DOHH2 (cell line): ENCODE data around the gene PPFIA4.

Experiments used
- H3F3A ChIP-seq: fragments of 200-600 bp; sonication (generic), shearing (Covaris generic); 2 replicates; pipeline ENCODE4 v1.6.0; 2016; ENCODE audit warnings: antibody characterized with exemption, mild to moderate bottlenecking; ENCODE audit not compliant: control insufficient read depth, insufficient read depth
- H3K27ac ChIP-seq: fragments of 200-600 bp; sonication (generic); 2 replicates; pipeline ENCODE4 v1.5.1; 2014; ENCODE audit warnings: low read depth, mild to moderate bottlenecking, low read length, moderate library complexity
- H3K27me3 ChIP-seq: fragments of 200-600 bp; sonication (generic); 2 replicates; pipeline ENCODE4 v1.6.1; 2014; ENCODE audit warnings: mild to moderate bottlenecking, low read length, mixed read lengths; ENCODE audit not compliant: control insufficient read depth
- H3K36me3 ChIP-seq: fragments of 200-600 bp; sonication (generic); 2 replicates; pipeline ENCODE4 v1.6.1; 2014; ENCODE audit warnings: mild to moderate bottlenecking, low read length, moderate library complexity, mixed read lengths; ENCODE audit not compliant: control insufficient read depth
- H3K4me1 ChIP-seq: fragments of 200-600 bp; sonication (generic); 2 replicates; pipeline ENCODE4 v1.6.1; 2014; ENCODE audit warnings: mild to moderate bottlenecking, low read length, mixed read lengths; ENCODE audit not compliant: control insufficient read depth
- H3K4me2 ChIP-seq: fragments of 200-600 bp; sonication (generic); 2 replicates; pipeline ENCODE4 v1.6.0; 2014; ENCODE audit warnings: mild to moderate bottlenecking, low read length, moderate library complexity
- H3K4me3 ChIP-seq: fragments of 200-600 bp; sonication (generic); 2 replicates; pipeline ENCODE4 v1.5.1; 2014; ENCODE audit warnings: mild to moderate bottlenecking, low read length, mixed read lengths
- H3K79me2 ChIP-seq: fragments of 200-600 bp; sonication (generic); 2 replicates; pipeline ENCODE4 v1.6.1; 2014; ENCODE audit warnings: mild to moderate bottlenecking, low read length, mixed read lengths; ENCODE audit not compliant: control insufficient read depth
- H3K9me2 ChIP-seq: fragments of 200-600 bp; sonication (generic); replicated peaks from 2 replicates; pipeline ENCODE4 v1.6.1; 2014; ENCODE audit warnings: mild to moderate bottlenecking, low read length, mixed read lengths; ENCODE audit not compliant: control insufficient read depth
- H3K9me3 ChIP-seq: fragments of 200-600 bp; sonication (generic); 2 replicates; pipeline ENCODE4 v1.6.1; 2014; ENCODE audit warnings: antibody characterized with exemption, low read length, mixed read lengths; ENCODE audit not compliant: control insufficient read depth, insufficient read depth
- H4K20me1 ChIP-seq: fragments of 200-600 bp; sonication (generic); 2 replicates; pipeline ENCODE4 v1.6.0; 2014; ENCODE audit warnings: low read depth, mild to moderate bottlenecking, antibody characterized with exemption, low read length, moderate library complexity; ENCODE audit not compliant: control insufficient read depth, insufficient read depth
- EZH2phosphoT487 ChIP-seq: fragments of 200-600 bp; sonication (generic); IDR thresholded peaks from 2 replicates; pipeline ENCODE4 v1.6.1; 2017; ENCODE audit warnings: borderline replicate concordance, mild to moderate bottlenecking, antibody characterized with exemption, low read length, moderate library complexity, mixed read lengths
- TF ChIP-seq, protein P1 (sequence below): fragments of 200-600 bp; sonication (generic); IDR thresholded peaks from one replicate; pipeline ENCODE4 v1.5.1; 2014; ENCODE audit warnings: antibody characterized with exemption, mild to moderate bottlenecking, low read depth, low read length; ENCODE audit not compliant: poor library complexity, severe bottlenecking

PPFIA4 gene

DNA sequence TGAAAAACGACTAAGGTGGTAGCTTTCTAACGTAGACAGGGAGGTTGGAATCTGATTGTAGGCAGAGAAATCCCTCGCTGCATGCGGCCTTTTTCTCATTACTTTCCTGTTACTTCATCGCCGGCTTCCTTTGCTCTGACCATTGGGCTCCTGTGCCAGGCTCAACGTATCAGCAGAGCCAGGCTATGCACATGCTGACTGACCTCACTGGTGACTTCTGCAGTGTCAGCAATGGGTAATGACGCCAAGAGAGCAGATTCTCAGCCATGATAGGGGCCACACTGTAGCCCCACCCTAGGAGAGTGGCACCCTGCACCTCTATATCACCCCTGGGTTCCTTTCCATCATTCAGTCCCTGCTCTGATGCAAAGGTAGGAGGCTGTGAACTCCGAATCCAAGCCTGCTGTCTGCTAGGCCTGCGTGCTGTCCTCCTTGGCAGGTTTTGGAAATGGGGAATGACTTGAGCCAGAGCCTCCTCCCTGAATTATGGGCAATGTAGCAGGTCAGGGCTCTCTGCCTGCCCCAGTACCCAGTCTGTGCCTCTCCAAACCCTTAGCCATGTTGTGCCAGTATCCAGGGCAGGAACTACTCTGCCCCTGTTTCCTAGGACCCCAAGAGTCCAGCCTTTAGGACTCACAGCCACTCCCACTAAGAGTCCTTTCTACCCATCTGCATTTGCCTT, 11.4 kb downstream of the PPFIA4 start:
- no peaks in the 10 kb centered on the region for H3K79me2 ChIP-seq
- H3K9me2 ChIP-seq, result no peaks in the 10 kb centered on the region
- H3F3A ChIP-seq, result no peaks in the 10 kb centered on the region
- TF ChIP-seq EZH2phosphoT487, result no peak
- TF ChIP-seq, protein P1, sequence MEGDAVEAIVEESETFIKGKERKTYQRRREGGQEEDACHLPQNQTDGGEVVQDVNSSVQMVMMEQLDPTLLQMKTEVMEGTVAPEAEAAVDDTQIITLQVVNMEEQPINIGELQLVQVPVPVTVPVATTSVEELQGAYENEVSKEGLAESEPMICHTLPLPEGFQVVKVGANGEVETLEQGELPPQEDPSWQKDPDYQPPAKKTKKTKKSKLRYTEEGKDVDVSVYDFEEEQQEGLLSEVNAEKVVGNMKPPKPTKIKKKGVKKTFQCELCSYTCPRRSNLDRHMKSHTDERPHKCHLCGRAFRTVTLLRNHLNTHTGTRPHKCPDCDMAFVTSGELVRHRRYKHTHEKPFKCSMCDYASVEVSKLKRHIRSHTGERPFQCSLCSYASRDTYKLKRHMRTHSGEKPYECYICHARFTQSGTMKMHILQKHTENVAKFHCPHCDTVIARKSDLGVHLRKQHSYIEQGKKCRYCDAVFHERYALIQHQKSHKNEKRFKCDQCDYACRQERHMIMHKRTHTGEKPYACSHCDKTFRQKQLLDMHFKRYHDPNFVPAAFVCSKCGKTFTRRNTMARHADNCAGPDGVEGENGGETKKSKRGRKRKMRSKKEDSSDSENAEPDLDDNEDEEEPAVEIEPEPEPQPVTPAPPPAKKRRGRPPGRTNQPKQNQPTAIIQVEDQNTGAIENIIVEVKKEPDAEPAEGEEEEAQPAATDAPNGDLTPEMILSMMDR, result no peak
- H3K27ac ChIP-seq, result no peak overlapping the region
- H3K27me3 ChIP-seq, result peaks cover 7% of the 10 kb centered on the region; the same call in 1 of the 2 replicates
- H3K36me3 ChIP-seq, result no peaks in the 10 kb centered on the region
- no peaks in the 10 kb centered on the region for H3K4me1 ChIP-seq
- no peaks in the 10 kb centered on the region for H3K9me3 ChIP-seq
- no peak overlapping the region for H3K4me3 ChIP-seq
- no peaks in the 10 kb centered on the region for H4K20me1 ChIP-seq
- no peak overlapping the region for H3K4me2 ChIP-seq

DNA sequence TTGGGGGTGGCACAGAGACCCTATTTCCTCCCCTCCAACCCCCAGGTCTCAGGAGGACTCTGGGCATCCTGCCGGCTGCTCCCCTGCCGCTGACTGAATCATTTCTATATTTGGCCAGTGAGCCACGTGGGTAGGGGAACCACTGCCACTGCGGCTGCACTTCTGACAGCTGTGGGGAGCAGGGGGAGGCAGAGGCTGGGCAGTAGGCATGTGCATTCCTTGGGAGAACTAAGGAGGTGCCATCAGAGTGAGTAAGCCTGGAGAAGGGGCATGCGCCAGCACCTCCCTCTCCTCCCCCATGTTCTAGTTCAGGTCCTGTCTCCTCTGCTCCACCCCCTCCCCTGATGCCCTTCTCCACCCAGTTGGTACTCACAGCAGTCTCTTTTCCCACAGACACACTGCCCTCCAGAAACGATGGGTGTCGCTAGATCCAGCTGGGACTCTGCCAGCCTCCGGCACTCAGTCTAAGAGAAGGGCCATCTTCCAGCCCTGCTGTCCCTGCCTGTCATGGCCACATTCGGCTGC, 12.0 kb downstream of the PPFIA4 start:
- Histone ChIP-seq H3K27ac (no peak overlapping the region), H3K4me3 (no peak overlapping the region), H3K9me3 (no peaks in the 10 kb centered on the region), H3K4me1 (no peaks in the 10 kb centered on the region), H4K20me1 (no peaks in the 10 kb centered on the region), H3K27me3 (peaks cover 7% of the 10 kb centered on the region; the same call in 1 of the 2 replicates), H3K4me2 (no peak overlapping the region), H3K9me2 (no peaks in the 10 kb centered on the region), H3F3A (no peaks in the 10 kb centered on the region), H3K79me2 (no peaks in the 10 kb centered on the region), H3K36me3 (no peaks in the 10 kb centered on the region)
- TF ChIP-seq, protein P1, result no peak
- TF ChIP-seq EZH2phosphoT487, result no peak

DNA sequence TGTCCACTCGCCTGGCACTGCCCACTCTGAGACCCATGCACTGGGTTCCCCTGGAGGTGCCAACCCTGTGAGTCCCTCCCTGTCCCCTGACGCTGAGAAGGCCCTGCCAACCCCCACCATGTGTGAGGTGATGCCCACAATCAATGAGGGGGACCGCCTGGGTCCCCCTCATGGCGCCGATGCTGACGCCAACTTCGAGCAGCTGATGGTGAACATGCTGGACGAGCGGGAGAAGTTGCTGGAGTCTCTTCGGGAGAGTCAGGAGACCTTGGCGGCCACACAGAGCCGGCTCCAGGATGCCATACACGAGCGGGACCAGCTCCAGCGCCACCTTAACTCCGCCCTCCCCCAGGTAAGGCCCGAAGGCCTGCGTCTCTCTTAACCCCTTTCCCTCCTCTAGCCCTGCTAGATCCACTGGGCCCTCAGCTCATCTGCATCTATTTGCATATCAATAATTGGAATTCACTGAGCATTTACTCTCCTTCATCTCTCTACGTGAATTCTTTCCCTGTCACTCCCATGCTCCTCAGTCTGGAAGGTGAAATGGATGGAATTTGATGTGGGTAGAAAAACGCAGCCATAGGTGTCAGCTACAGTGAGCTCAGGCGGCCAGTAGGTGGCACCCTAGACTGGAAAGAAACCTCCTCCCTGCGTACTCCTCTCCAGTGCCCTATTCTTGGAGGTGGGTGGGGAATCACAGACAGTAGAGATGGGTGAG, 12.8 kb downstream of the PPFIA4 start:
- Histone ChIP-seq H3K9me2 (no peaks in the 10 kb centered on the region), H3K9me3 (no peaks in the 10 kb centered on the region), H3K27me3 (peaks cover 7% of the 10 kb centered on the region; the same call in 1 of the 2 replicates), H3K4me2 (no peak overlapping the region), H3K4me3 (no peak overlapping the region), H4K20me1 (no peaks in the 10 kb centered on the region), H3K79me2 (no peaks in the 10 kb centered on the region), H3F3A (no peaks in the 10 kb centered on the region), H3K36me3 (no peaks in the 10 kb centered on the region), H3K27ac (no peak overlapping the region), H3K4me1 (no peaks in the 10 kb centered on the region)
- no peak for TF ChIP-seq EZH2phosphoT487
- TF ChIP-seq, protein P1, result peak; percentile 96
